Measurements from ENCODE around the gene ILF3. TPM values are rescaled to one million over a fixed set of nuclear protein-coding genes. Genes with fewer than 3 reads are reported as not detected.
A peak's percentile ranks its signal among the peaks of the same experiment; 100 is the strongest.

ILF3 gene
- total RNA-seq, 1 experiment from 2014 or later = 430 TPM

DNA sequence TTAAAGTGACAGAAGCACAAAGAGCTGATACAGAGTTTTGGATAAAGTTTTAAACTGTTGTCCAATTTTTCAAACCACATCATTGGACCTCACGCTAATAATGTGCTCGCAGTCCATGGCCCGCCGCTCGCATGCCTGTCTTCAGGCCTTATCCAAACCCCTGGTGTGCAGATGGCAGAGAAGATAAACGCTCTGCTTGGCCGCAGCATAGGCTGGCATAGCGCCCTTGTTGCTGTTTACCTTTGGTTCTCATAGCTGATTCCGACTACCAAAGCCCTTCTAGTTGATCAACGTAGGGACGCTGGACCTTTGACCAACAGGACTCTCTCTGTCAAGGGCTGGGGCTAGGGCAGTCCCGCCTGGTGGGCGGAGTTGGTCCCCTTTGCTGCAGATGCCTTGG lies 23.6 kb downstream of the ILF3 start:
- RAD21 ChIA-PET (ENCODE audit: low non-redundant PET in 1 of 2, low total read pairs in 2 of 2, uncharacterized antibody in 2 of 2, unreplicated experiment in 2 of 2) = no interaction called here
- BruUV-seq (replicated peaks) = TSS peak; percentile 2

More for the DNA sequence above, 23.6 kb downstream of the ILF3 start:
- Histone ChIP-seq H3K79me2 (ENCODE audit: insufficient read depth, low read length) (peaks cover 97% of the 10 kb centered on the region), H3K4me1 (ENCODE audit: control insufficient read depth in 1 of 2, insufficient read depth in 2 of 2, low read length in 2 of 2) (no peaks in the 10 kb centered on the region), H4K20me1 (ENCODE audit: insufficient read depth) (0 out of 2 replicates have a peak, but pooled peaks cover 9% of the 10 kb centered on the region), H3K27me3 (ENCODE audit: insufficient read depth, low read length) (no peaks in the 10 kb centered on the region), H2AFZ (ENCODE audit: low read depth, low read length, poor library complexity, severe bottlenecking) (no peak overlapping the region), H3K4me3 (replicated peaks in 1 of 2; ENCODE audit: low read depth in 1 of 2, low read length in 2 of 2) (no peak overlapping the region), H3K36me3 (ENCODE audit: control insufficient read depth in 1 of 2, insufficient read depth in 2 of 2, low read length in 2 of 2) (peaks cover 59 to 80% of the 10 kb centered on the region in 2 experiments), H3K9ac (ENCODE audit: low read length) (no peak overlapping the region), H3K4me2 (ENCODE audit: low read length) (no peak overlapping the region), H3K9me3 (ENCODE audit: control insufficient read depth in 1 of 2, insufficient read depth in 1 of 2, low read depth in 1 of 2, low read length in 2 of 2) (no peaks in the 10 kb centered on the region), H3K9me2 (ENCODE audit: insufficient read depth) (no peaks in the 10 kb centered on the region), H3K27ac (ENCODE audit: low read depth, low read length) (no peak overlapping the region)
- no peak for TF ChIP-seq CBX3 (IDR thresholded peaks at IDR 0.05; ENCODE audit: low read depth)
- TF ChIP-seq, protein P1, sequence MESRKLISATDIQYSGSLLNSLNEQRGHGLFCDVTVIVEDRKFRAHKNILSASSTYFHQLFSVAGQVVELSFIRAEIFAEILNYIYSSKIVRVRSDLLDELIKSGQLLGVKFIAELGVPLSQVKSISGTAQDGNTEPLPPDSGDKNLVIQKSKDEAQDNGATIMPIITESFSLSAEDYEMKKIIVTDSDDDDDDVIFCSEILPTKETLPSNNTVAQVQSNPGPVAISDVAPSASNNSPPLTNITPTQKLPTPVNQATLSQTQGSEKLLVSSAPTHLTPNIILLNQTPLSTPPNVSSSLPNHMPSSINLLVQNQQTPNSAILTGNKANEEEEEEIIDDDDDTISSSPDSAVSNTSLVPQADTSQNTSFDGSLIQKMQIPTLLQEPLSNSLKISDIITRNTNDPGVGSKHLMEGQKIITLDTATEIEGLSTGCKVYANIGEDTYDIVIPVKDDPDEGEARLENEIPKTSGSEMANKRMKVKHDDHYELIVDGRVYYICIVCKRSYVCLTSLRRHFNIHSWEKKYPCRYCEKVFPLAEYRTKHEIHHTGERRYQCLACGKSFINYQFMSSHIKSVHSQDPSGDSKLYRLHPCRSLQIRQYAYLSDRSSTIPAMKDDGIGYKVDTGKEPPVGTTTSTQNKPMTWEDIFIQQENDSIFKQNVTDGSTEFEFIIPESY (IDR thresholded peaks at IDR 0.05; ENCODE audit: extremely low read depth, insufficient replicate concordance, low read length) = no peak
- TF ChIP-seq, protein P2, sequence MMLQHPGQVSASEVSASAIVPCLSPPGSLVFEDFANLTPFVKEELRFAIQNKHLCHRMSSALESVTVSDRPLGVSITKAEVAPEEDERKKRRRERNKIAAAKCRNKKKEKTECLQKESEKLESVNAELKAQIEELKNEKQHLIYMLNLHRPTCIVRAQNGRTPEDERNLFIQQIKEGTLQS (IDR thresholded peaks at IDR 0.05) = no peak
- TF ChIP-seq TCF7L2 (IDR thresholded peaks at IDR 0.05; ENCODE audit: borderline replicate concordance, extremely low read depth, insufficient read depth, insufficient read length) = no peak
- no peak for TF ChIP-seq POLR2A (IDR thresholded peaks at IDR 0.05; ENCODE audit: borderline replicate concordance, extremely low read depth, insufficient read depth, insufficient read length)
- no peak for TF ChIP-seq ZFX (IDR thresholded peaks at IDR 0.05)
- TF ChIP-seq, protein P3, sequence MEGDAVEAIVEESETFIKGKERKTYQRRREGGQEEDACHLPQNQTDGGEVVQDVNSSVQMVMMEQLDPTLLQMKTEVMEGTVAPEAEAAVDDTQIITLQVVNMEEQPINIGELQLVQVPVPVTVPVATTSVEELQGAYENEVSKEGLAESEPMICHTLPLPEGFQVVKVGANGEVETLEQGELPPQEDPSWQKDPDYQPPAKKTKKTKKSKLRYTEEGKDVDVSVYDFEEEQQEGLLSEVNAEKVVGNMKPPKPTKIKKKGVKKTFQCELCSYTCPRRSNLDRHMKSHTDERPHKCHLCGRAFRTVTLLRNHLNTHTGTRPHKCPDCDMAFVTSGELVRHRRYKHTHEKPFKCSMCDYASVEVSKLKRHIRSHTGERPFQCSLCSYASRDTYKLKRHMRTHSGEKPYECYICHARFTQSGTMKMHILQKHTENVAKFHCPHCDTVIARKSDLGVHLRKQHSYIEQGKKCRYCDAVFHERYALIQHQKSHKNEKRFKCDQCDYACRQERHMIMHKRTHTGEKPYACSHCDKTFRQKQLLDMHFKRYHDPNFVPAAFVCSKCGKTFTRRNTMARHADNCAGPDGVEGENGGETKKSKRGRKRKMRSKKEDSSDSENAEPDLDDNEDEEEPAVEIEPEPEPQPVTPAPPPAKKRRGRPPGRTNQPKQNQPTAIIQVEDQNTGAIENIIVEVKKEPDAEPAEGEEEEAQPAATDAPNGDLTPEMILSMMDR (IDR thresholded peaks at IDR 0.05 in 2 of 3, conservative IDR thresholded peaks at IDR 0.05 in 1 of 3; ENCODE audit: borderline replicate concordance in 1 of 3, insufficient read depth in 1 of 3, low read depth in 2 of 3, low read length in 2 of 3) = no peak
- no peak for TF ChIP-seq EGR1 (IDR thresholded peaks at IDR 0.05; ENCODE audit: low read depth)
- ChIA-PET POLR2A (no interaction called here), CTCF (no interaction called here)
- DNase-seq (ENCODE audit: low read depth, low spot score) (no peak), ATAC-seq (no peak)
- intact Hi-C loops (cut with micrococcal nuclease) = no loop called here
